NAMALWA (cell line): ENCODE measurements around the gene SHC2.
"Not testable (repeated sequence)": the region's sequence is repeated elsewhere in the genome, so short reads cannot be mapped to it uniquely, and the experiment has no call there.

Experiments
- DNase-seq: peaks from one replicate; pipeline ENCODE4 v3.0.0-alpha.2; 2015; ENCODE audit warnings: low spot score

SHC2 gene

GRCh38 chr19:468587-469256 lies 7.9 kb upstream of the SHC2 start:
- DNase-seq, result no peak

DNA sequence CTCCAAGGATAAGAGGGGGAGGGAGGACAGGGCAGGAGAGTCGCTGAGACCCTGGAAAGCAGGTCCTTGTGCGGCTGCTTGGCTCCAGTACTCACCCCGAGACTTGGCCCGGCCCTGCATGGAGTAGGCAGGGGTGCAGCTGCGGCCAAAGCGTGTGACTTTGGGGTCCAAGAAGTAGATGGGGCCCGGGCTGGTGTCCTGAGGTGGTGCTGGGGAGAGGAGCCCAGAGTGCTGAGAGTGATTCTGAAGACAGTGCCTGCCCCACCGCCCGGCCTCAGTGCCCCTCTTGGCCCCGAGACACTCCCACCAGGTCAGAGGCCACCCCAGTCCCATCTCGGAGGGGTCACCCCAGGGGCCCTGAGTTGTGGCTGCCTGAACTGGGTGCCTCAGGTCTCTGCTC lies 6.7 kb upstream of the SHC2 start:
- DNase-seq, result no peak

DNA sequence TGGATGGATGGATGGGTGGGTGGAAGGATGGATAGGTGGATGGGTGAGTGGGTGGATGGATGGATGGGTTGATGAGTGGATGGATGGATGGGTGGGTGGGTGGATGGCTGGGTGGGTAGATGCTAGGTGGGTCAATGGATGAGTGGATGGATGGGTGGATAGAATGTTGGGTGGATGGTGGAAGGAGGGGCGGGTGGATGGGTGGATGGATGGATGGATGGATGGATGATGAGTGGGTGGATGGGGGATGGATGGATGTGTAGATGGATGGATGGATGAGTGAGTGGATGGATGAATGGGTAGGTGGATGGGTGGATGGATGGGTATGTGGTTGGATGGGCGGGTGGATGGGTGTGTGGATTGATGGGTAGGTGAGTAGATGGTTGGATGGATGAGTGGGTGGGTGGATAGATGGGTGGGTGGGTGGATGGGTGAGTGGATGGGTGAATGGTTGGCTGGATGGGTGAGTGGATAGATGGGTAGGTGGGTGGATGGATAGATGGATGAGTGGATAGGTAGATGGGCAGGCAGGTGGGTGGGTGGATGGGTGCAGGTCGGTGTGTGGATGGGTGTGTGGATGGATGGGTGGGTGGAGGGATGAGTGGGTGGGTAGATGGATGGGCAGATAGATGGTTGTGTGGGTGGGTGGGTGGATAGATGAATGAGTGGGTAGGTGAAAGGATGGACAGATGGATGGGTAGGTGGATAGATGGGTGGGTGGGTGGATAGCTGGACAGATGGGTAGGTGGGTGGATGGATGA lies 4.4 kb upstream of the SHC2 start:
- DNase-seq, result no peak

DNA sequence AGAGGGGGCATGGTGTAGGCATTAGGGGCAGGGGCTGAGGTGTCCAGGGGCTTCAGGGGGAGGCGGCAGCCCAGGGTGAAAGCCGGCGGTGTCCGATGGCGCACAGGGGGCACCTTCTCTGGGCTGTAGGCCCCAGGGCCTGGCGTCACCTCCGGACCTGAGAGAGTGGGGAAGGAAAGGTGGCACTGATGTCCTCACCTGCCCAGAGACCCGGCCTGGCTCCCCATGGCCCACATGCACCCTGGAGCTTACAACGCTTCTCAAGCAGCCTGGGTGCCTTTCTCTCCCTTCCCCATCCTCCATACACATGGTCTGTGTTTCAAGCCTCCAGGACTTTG lies 3.3 kb upstream of the SHC2 start:
- DNase-seq, result no peak

- DNase-seq, result no peak
Observed at GRCh38 chr19:463483-464207, 2.8 kb upstream of the SHC2 start.

DNA sequence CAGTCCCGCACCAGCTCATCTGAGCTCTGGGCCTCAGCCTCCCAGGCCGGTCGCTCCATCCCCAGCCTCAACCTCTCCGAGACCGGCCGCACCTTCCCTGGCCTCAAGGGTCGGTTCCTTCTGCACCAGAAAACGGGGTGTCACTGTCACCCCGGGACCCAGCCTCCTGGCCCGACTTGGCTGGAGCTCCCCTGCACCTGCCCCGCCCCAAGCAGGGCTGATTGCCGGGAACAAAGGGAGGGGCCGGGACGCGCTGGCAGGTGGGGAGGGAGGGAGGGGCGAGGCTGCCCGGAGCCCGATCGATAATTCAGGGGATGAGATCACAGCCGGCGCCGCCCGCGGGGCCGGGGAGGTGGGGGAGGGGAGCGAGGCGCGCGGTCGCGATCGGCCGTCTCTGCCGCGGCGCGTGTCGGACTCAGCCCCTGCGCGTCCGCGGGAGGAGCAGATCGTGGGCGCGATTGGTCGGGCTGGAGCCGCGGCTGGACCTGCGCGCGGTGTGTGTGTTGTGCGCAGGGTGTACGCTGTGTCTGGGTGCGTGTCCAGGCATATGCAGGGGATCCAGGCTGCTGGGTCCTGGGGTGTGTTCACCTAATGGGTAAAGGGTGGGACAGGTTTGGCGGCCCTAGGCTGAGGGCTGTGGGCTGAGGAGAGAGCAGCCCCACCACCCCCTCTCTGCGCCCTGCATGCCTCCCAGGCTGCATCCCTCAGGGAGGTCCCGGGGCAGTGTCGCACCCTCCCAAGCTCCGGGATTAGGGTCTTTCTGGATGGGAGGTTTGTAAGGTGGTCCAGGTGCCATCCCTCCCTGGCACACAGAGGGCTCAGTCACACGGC lies 1.1 kb upstream of the SHC2 start:
- no peak for DNase-seq

DNA sequence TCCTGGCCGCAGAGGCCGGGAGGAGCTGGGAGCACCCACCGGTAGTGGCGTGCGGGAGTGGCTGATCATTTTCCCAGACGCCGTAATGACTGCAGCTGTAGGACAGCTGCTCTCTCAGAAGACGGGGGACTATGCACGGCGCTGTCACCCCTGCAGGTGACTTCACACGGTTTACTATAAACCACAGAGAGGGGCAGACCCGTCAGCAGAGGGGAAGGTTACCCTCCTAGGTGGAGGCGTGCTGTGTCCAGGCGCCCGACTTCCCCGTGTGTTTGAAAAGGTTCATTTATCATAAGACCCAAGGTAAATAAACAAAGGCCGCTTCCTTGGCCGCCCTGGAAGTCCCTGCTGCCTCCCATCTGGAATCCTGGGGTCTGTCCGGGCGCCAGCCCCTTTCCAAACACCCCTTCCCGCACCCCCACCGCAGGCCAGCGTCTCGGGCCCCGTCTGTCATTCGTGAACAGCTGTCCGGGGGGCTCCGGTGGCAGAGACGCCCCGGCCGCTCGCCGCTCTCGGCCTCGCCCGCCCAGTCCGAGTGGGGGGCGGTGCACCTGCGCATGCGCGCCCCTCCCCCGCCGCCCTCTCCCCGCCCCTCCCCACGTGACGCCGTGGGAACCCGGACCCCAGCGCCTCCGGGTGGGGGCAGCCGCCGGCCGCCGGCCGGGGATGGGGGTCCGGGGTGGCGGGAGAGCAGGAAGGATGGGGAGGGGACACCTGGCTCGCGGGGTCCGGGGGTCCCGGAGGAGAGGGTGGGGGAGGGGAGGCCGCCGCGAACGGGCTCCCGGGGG lies 915 bp downstream of the SHC2 start:
- no peak for DNase-seq

- no peak for DNase-seq
Observed at GRCh38 chr19:458091-459042, 2.5 kb downstream of the SHC2 start.

DNA sequence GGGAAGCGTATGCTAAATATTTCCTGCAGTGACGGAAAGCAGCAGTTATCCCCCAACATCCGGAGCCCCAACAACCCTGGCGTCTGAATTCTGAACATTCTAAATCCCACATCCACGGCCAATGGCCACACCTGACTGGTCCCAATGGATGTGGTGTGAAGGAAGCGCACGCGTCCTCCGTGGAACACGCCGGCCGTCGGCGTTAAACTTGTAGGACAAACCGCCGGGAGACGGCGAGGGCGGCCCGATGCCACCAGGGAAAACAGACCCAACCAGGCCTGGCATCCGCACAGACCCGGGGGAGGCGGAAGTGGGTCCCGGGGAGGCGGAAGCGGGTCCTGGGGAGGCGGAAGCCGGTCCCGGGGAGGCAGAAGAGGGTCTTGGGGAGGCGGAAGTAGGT lies 3.2 kb downstream of the SHC2 start:
- no peak for DNase-seq

GRCh38 chr19:456547-457110 lies 4.2 kb downstream of the SHC2 start:
- no peak for DNase-seq

GRCh38 chr19:455851-456546 lies 4.8 kb downstream of the SHC2 start:
- no peak for DNase-seq

DNA sequence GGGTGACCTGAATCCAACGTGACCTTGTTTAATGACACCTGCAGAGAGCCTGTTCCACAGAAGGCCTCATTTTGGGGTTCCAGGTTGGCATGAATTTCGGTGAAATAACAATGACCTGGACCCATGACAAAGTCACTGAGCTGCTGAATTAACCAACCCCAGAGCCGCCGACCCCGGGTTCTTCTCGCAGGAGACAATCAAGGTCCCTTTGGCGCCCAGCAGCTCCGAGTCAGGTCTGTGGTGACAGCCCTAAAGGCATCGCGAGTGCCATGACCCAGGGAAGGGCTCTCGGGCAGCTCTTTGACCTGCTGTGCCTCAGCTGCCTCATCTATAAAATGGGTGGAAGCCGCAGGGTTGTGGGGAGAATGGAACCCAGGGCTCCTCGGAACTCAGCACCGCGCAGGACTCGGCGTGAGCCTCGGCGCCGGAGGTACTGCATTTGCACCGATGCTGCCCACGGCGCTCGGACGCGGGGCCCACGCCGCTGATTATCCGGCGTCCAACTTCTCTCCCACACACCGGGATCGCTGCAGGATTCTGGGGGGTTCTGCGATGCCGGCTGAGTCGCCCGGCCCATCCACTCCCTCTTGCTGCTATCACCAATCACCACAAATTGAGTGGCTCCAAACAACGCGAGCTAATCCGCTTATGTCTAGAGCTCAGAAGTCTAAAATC lies 5.7 kb downstream of the SHC2 start:
- DNase-seq, result no peak

- DNase-seq, result no peak
Observed at GRCh38 chr19:453606-454005, 7.2 kb downstream of the SHC2 start.

- no peak for DNase-seq
Observed at GRCh38 chr19:452829-453228, 8.0 kb downstream of the SHC2 start.

- DNase-seq, result not testable (repeated sequence)
Observed at GRCh38 chr19:450912-451481, 9.8 kb downstream of the SHC2 start.

DNA sequence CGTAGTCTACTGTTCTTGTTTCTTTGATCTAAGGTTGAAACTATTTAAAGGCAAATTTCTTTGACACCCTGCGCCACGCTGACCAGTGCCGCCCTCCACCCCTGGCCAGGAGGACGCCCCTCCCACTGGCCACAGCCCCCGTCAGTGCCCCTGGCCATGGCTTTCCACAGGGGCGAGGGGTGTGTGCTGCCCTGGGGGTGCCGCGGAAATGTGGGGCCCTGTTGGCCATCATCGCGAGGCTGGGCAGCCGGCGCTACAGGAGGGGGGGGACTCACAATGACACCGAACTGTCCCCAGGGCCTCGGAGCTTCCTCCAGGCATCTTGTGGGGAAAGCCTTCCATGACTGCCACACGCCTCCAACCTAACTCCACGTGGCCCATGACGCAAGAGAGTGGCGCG lies 10.9 kb downstream of the SHC2 start:
- DNase-seq, result no peak

DNA sequence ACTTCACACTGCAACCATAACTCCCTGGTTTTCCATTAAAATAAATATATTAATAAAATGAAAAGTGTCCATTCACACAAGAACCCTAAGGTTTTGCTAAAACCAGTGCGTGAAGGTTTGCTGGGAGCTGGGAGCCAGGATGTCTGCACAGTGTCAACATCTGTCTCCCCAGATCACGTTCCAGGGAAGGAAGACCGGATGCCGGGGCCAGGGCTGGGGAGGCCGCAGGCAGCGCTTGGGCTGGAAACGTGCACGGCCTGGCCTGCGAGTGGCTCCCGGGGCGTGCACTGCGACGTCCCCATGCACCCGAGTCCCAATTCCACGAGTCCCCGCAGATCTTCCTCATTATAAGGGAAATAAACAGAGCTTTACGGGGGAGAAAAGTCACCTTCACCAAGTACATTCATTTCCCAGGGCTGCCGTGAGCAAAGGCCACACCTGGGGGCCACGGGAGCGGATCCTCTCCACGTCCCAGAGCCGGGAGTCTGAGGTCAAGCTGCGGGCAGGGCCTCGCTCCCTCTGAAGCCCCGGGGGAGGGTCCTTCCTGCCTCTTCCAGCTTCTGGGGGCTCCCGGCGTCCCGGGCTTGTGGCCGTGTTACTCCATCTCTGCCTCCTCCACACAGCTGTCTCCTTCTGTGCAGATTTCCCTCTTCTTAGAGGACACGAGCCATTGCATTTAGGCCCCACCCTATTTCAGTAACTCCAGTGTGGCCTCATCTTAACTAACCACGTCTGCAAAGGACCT lies 12.8 kb downstream of the SHC2 start:
- no peak for DNase-seq

GRCh38 chr19:447064-447426 lies 13.8 kb downstream of the SHC2 start:
- DNase-seq, result no peak
